Ramos (cell line): ENCODE data around the gene MSX2.

Experiments used
- in situ Hi-C: fragments of 300-500 bp; cut with MboI; formaldehyde crosslinking; loops from one replicate; pipeline ENCODE4 v1.14.3; 2022; ENCODE audit warnings: low sequenced_read_pairs; ENCODE audit not compliant: unreplicated experiment

MSX2 gene

GRCh38 chr5:174765540-174765939, 41.2 kb downstream of the MSX2 start:
- in situ Hi-C loops = no loop called here

- in situ Hi-C loops = no loop called here
Measured at GRCh38 chr5:174767670-174768069, 43.3 kb downstream of the MSX2 start.

GRCh38 chr5:174769005-174769404, 44.6 kb downstream of the MSX2 start:
- in situ Hi-C loops = no loop called here

- in situ Hi-C loops = no loop called here
Measured at GRCh38 chr5:174773371-174773770, 49.0 kb downstream of the MSX2 start.

GRCh38 chr5:174775081-174775480, 50.7 kb downstream of the MSX2 start:
- in situ Hi-C loops = no loop called here

GRCh38 chr5:174777111-174777510, 52.7 kb downstream of the MSX2 start:
- in situ Hi-C loops = no loop called here

- in situ Hi-C loops = no loop called here
Measured at GRCh38 chr5:174777583-174777982, 53.2 kb downstream of the MSX2 start.
